SH-SY5Y (cell line): Measurements from ENCODE around the gene SLC13A3.

Experiments used
- GATA2 ChIP-seq: IDR thresholded peaks from 2 replicates; pipeline ENCODE4 v1.6.1; 2011; ENCODE audit warnings: mild to moderate bottlenecking, low read depth, low read length
- GATA3 ChIP-seq: IDR thresholded peaks from 2 replicates; pipeline ENCODE4 v1.6.1; 2011; ENCODE audit warnings: low read depth, mild to moderate bottlenecking, low read length, moderate library complexity

SLC13A3 gene

GRCh38 chr20:46688151-46689081, 37.2 kb upstream of the SLC13A3 start:
- TF ChIP-seq GATA2 (no peak), GATA3 (no peak)

- TF ChIP-seq GATA2 (no peak), GATA3 (no peak)
Observed at GRCh38 chr20:46683939-46684750, 32.9 kb upstream of the SLC13A3 start.

DNA sequence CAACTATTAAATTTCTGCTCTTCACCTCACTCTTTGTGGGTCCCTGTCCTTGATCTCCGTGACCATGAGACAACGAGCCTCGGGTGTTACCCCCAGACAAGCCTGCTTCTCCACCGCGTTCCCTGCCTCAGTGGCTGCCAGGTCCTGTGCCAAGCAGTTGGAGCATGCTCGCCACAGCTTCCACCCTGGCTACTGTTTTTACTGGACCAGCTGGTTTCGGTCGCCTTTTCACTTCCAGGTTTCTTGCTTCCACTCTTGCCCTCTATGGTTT, 32.3 kb upstream of the SLC13A3 start:
- TF ChIP-seq GATA2 (no peak), GATA3 (no peak)

DNA sequence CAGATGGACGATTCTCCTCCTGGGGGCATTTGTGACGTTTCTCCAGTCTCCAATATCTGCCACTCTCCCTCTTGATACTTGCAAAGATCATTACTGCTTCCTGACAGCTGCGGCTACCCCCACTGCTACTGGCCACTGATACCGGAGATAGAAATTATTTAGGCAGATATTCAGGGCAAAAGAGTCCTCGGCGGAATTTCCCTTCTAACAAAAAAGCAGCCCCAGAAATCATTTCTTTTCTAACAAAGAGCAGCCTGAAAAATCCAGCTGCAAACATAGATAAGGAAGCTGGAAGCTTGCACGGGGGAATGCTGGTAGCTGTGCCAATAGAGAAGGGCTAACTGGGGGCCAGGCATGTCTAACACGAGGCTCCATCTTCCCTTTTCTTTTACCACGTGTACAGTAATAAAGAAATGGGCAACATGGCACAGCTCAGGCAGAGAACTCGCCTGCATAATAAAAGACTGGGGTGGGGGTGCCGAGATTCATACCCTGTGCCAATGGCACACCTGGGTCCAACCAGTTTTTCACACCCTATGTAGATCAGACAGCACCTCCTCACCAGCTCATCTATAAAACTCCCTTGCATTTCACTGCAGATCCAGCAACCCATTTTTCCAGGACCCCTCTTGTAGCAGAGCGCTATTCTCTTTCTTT, 31.9 kb upstream of the SLC13A3 start:
- TF ChIP-seq GATA3 (no peak), GATA2 (no peak)

DNA sequence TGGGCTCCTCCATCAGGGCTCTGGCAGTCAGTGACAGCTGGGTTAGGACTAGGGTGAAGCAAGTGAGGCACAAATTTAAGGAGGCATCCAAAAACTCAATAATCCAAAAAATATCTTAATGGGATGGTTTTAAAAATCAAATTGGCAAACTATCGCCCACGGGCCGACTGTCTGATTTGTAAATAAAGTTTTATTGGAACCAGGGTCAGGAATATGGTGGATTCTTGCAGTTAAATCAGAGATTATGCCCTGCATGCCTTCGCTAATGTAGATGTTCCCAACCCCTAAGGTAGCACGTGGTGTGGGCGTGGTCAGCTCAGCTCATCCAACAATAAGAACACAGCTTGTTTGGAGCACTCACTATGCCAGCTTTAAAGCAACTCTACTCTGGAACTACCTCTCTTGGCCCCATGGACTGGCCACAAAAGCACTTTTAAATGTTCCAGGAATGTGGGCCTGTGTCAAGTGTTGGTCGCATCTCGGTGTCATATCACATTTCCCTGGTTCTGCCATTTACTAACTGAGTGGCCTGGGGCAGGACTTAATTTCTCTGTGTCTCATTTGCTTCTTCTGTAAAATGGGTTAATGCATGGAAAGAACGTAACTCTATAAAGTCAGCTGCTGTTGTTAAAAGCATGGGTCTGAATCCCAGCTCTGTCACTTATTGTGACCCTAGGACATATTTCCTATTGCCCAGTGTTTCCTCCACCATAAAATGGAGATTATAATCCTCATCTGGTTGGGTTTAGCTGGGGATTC, 31.0 kb upstream of the SLC13A3 start:
- TF ChIP-seq GATA3 (no peak), GATA2 (no peak)

DNA sequence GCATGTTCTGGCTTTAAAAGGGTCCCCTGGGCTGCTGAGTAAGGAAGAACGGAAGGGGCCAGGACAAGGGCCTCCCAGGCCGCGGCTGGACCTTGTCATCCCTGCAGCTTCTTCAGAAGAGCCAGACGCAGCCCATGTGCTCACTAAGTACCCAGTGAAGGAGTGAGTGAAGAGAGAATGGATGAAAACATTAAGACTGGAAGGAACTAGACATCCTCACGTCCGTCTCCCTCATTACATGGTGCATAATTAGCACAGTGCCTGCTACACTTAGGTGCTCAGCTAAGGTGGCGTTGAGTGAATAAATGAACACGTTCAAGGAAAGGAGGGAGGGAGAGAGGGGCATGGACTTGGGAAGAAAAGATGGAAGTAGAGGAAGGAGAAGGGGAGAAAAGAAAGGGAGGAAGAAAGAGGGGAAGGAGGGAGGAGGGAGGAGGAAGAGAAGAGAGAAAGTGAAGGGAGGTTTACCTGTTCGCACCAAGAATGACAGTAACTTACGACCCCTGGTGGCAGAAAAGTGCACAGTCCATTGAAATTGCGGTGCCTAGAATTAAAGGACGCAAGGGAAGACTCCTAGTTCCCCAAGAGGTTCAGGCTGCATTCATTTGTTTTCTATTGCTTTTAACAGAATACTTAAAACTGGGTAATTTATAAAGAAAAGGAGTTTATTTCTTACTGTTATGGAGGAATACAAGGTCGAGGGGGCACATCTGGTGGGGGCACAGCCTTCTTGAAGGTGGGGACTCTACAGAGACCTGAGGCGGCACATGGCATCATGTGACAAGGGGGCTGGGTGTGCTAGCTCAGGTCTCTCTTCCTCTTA, 30.0 kb upstream of the SLC13A3 start:
- TF ChIP-seq GATA2, result no peak
- no peak for TF ChIP-seq GATA3

DNA sequence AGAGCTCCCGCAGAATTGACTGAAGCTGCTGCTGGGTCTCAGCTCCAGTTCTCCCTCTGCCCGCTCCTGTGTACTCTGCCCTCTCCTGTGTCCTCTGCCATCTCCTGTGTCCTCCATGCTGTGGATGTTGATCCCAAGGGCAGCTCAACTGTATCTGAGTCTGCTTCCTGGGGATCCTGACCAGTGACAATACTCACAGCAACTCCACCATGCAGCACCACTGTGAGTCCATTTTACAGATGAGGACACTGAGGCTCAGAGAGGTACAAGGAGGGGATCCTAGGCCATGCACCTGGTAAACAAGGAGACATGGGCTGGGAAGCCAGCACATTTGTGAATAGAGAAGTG, 29.4 kb upstream of the SLC13A3 start:
- TF ChIP-seq GATA3 (no peak), GATA2 (no peak)

DNA sequence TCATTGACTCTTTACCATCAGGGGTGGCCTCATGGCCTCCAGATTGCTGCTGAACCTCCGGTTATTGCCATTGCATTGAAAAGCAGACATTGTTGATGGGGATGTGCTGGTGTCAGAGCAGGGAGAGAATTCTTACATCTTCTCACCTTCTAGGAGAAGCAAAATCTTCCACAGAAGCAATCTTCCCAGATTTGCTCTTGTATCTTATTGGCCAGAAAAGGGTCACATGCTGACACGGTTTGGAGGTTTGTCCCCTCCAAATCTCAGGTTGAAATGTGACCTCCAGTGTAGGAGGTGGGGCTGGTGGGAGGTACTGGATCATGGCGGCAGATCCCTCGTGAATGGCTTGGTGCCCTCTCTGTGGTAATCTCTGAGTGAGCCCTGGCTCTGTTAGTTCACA, 27.3 kb upstream of the SLC13A3 start:
- TF ChIP-seq GATA2, result no peak
- TF ChIP-seq GATA3, result no peak

GRCh38 chr20:46677608-46678007, 26.3 kb upstream of the SLC13A3 start:
- TF ChIP-seq GATA2 (no peak), GATA3 (no peak)

DNA sequence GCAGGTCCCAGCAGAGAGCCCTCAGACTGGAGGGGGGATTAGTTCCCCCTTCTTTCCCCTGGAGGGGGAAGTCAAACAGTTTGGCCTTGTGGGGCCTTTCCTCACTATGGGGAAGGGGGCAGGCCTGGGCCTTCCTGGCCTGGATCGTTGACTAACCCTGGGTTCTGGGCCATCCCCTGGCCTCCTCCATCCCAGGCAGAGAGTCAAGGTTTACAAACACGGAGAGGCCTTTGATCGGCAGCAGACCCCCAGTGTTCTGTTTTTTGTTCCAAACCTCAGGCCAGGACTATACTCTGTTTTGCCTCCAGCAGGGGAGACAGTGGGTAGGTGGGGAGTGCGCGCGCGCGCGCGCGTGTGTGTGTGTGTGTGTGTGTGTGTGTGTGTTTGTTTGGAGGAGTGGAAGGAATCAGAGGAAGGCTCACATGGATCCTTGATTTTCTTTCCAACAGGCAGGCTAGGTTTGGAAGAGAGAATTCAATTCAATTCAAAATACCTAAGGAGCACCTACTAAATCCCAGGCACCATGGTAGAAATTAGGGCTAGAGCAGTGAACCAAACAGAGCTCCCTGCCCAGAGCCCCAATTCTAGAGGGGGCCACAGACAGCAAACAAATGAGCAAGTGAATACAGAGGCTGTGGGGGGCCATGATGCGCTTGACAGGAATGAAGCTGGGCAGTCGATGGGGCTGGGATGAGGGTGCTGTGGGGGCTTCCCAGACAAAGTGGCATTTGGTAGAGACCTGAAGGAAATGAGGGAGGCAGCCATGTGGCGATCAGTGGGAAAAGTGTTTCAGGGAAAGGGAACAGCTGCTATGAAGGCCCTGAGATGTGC, 23.2 kb upstream of the SLC13A3 start:
- TF ChIP-seq GATA3, result no peak
- no peak for TF ChIP-seq GATA2

DNA sequence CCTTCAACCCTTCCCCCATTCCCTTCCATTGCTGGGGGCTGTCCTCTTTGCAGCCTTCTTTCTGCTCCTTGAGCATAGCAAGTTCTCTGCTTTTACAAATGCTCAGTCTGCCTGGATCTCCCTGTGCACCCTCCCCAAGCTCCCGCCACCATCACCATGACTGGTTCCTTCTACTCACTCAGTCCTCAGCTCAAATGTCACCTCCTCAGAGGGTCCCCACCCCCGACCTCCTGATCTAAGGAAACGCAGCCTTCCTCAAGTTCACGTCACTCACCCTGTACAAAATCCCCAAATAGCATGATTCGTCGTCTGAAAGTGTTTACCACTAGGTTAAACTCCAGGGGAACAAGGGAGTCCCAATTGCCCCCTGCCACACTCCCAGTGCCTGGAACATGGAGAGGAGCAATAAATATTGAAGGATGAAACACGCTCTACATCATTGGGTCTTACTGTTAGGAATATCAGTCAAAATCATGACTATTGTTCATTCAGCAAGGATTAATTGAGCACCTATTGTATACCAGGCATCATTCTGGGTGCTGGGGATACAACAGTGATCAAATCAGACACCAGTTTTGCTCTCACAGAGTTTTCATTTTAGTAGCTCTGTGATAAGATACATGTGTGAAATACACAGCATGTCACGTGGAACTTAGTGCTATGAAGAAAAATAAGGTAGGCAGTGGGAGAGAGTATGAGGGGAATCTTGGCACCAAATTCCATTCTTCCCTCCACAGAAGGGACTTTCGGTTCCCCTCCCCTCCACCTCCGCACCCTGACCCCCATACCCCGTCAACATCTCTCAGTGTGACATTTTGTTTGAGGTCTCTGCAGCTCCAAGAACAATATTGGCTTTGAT, 22.4 kb upstream of the SLC13A3 start:
- TF ChIP-seq GATA2 (no peak), GATA3 (no peak)

DNA sequence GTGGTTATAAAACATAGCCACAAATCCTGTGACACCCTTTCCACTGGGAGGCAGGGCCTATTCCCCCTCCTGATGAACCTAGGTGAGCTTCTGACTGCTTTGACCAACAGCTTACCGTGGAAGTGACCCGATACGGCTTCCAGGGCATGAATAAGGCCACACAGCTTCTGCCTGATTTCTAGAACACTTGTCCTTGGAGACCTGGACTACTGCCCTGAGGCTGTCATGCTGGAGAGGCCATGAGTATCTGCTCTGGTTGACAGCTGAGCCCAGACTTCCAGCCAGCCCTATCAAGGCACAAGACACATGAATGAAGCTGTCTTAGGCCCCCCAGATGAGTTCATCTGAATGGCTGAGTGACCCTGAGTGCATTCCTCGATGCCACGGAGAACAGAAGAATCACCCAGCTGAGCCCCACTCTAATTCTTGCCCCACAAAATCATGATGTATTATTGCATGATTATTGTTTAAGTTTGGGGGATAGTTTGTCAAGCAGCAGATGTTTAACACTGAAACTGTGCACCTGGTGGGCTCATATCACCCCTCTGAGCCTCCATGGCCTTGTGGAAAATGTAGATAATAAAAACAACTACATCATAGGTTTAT, 21.4 kb upstream of the SLC13A3 start:
- no peak for TF ChIP-seq GATA3
- no peak for TF ChIP-seq GATA2
